GM19395 (cell line): ENCODE results near the gene PREX1.
A peak's percentile ranks its signal among the peaks of the same experiment; 100 is the strongest.
"Not testable (repeated sequence)": the region's sequence is repeated elsewhere in the genome, so short reads cannot be mapped to it uniquely, and the experiment has no call there.

Experiments
- ATAC-seq: cut with Tn5 transposase; IDR thresholded peaks from one replicate; pipeline ENCODE4 v1.9.1; 2021; ENCODE audit warnings: mild to moderate bottlenecking, moderate library complexity; ENCODE audit not compliant: unreplicated experiment

Gene PREX1

DNA sequence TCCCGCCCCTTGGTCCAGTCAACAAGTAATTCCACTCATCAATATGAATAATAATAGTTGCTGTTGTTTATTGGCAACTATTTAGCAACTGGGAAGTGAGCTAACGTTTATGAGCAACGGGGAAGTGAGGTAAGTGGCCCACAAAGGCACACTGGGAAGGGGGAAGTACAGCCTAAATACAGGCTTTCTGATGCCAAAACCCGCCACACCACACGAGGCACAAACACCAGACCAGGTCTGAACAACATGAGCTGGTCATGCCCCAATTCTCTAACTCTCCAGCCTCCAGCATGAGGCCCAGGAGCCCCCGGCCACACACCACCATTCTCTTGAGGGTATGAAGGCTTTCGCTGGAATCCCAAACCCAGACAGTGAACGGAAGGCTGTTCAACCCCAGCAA is 50.8 kb downstream of the PREX1 start:
- ATAC-seq: no peak

DNA sequence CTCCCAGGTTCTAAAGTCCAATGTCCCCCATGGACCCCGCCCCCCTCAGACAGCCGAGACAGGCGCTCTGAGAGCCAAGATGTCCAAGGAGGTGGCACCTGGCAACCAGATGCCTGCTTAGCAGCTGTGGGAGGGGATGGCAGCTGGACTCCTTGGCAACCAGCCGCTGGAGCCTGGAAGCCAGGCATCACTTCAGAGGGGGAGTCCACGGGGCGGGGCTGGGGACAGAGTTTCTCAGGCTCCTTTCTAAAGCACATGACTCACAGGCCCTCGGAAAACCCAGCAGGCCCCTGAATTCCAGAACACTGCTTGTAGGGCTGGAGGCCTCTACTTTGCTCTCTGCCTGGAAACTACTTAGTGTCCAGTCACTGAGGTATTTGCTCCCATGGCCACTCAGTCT is 51.5 kb downstream of the PREX1 start:
- no peak for ATAC-seq

DNA sequence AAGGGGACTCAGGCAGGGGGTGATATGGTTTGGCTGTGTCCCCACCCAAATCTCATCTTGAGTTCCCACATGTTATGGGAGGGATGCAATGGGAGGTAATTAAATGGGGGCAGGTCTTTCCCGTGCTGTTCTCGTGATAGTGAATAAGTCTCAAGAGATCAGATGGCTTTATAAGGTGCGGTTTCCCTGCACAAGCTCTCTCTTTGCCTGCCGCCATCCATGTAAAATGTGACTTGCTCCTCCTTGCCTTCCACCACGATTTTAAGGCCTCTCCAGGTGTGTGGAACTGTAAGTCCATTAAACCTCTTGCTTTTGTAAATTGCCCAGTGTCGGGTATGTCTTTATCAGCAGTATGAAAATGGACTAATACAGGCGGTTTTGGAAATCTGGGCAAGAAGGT is 52.3 kb downstream of the PREX1 start:
- not testable (repeated sequence) for ATAC-seq

DNA sequence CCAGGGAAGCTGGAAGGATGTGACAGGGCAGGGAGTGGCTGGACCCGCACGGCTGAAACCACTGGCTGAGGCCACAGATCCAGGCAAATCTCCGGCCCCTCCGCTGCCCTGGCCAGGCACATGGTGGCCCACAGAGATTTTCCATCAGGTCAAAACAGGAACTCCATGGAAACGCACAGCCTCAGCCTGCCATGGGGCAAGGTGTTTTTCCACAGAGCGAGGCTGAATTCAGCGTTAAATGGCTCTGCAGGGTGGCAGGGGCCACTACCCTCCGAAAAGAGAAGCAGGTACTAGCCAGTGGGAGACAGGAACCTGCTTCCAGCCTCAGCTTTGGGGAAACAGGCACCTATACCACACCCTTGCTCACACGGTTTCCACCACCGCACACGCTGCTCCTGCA is 53.1 kb downstream of the PREX1 start:
- no peak for ATAC-seq

DNA sequence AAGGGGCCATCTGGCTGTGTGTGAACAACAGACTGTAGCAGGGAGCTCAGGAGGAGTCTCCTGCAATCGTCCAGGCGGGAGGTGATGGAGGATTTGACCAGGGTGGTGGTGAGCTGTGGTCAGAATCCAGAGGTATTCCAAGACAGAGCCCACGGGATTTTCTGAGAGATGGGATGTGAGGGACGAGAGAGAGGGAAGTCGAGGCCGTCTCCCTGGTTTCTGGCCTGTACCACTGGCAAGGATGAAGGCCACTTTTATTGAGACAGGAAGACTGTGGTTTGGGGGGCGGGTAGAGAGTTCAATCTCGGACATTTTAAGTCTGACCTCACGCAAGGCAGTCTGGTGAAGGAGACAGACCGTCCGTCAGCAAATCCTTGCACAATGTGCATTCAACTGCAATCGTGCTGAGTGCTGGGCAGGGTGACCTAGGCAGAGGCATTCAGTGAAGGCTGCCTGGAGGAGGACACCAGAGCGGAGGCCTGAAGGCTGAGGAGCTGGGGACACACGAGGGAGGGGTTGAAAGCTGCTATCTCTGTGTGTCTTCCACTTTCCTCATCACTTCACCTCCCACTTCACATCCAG is 53.9 kb downstream of the PREX1 start:
- no peak for ATAC-seq

DNA sequence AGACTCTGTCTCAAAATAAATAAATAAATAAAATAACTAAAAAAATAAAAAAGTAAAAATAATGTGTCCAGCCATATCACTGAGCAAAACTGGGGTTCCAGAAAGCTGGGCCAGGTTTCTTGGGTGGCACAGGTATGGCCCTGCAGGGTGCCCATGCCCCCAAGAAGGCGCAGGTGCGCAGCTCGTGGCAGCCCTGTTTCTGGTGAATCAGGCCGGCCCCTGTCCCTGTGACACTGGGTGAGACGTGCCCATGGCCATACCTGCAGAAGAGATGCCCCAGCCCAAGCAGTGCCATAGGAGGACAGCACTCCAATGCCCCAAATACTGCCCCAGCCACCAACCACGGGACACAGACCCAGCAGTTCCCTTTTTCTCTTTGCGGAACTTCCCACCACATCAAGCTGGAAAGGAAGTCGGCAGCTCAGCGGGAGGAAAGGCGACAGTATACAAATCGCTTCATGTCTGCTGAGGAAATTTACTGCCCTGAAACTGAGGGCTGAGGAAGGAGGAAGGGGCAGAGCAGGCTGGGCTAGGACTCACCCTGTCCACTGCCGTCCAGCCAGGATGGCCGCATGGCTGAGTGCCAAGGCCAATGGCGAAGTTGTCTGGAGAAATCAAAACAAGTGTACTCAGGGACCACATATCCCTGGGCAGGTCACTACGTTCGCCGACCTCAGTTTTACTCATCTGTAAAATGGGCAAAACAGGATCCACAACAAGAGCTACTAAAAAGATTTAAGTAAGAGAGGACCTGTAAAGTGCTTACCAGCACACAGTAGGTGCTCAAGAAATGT is 55.4 kb downstream of the PREX1 start:
- ATAC-seq: no peak

DNA sequence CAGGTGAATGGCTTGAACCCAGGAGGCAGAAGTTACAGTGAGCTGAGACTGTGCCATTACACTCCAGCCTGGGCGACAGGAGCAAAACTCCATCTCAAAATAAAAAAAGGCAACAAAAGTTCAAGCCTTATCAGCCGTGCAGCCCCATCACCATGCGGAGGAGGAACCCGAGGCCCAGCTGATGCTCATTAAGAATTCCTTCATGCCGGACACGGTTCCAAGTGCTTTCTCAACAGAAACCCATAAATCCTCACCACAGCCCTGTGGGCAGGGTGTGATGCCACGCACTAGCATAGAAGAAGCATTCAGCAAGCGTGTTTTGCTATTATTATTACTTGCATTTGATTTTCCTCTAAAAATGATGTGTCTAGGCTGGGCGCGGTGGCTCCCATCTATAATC is 56.3 kb downstream of the PREX1 start:
- ATAC-seq: no peak

DNA sequence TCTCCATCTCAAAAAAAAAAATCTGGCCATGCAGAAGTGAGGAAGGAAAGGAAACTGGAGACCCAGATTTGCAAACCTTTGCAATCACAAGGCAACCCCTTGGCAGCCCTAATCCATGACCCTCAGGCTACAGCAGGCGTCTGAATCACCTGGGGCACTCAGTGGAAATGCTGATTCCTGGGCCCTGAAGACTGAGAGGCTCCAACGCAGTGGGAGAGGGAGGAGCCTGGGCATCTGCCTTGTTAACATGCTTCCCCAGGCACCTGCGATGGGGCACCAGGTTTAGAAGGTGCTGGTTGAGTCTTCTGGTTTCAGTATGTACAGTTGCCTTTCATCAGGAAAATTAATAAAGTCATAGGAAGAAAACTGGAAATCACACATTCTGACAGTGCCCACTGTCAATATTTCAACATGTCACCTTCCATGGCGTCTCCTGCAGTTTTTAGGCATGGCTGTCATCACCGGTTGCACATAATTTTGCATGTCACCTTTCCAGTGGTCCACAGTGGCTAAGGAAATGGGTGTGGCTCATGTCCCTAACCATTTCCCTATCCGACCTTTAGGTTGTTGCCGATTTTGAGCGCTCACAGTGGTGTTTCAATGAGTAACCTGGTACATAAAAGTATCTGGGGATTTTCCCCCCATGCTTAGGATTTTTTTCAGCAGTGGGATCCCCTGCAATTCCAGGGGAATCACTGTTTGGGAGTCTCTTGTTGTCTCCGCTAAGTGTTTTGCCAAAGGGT is 56.9 kb downstream of the PREX1 start:
- no peak for ATAC-seq

DNA sequence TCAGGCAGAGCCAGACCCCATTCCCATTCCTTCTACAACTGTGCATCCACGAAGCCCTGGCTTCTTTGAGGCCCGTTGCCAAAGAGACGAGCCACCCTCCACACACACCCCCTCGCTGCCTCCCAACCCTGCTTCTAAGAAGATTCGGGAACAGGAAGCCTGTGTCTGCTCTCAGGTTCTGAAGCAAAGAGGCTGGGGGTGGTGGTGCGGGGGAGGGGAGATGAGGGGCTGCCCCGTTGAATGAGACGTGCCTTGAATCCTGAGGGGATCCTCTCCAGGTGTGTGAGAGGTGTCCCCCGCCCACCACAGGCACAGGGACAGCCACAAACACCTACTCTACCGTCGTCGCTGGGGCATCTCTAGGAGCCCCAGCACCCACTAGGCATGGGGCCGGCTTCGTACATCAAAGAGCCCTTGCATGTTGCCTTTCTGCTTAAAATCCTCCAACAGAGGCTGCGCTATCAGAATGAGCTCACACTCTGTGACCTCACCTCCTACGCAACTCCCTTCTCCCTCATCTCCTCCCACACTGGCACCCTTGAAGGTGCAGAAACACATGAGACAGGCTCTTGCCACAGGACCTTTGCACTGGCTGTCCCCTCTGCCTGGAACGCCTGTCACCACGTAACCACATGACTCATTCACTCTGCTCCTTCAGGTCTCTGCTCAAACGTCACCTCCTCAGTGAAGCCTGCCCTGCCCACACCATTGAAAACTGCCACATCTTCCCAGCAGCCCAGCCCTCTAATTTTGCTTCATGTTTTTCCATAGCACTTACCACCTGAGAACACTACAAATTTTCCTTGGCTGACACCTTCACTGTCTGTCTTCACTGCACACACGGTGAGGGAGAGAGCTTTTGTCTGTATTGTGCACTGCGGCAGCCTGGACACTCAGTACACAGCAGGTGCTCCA is 58.5 kb downstream of the PREX1 start:
- no peak for ATAC-seq

DNA sequence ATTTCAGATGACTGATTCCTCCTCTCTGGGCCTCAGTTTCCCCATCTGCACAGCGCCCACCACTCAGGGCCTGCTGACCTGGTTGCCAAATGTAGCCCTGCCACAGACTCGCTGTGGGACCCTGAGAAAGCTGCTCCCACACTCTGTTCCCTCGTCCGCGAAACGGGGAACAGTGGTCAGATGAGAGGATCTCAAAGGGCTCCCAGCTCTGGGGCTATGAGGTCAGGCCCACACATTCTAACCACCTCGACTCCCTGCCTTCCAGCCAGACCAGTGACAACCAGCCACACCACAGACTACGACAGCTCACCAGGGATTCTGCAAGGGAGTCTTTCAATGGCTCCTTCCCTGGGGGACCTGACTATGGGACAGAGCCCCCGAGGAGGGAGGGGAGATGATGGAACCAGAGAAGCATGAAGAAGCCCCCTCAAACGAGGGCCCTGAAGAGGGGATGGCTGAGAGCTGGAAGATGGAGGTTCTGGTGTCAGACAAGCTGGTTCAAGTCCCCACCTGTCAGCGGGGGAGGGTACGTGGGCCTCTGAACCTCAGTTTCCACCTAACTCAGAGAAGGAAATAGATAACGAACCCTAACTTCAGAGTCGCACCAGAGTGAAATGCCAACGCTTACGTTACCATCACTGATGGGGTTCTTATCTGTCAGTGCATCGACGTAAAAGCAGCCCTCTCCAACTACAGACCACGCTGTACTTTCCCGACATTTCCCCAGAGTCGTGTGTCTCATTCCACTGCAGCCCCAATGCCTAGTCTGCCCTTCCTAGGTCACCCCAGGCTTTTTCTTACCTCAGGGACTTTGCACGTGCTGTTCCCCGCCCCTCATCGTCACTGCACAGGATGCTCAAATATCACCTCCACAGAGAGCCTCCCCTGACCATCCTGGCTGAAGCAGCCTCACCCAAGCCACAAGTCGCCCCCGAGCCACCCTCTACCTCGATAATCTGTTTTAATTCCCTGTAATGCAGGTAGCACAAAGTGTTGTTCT is 60.5 kb downstream of the PREX1 start:
- no peak for ATAC-seq

DNA sequence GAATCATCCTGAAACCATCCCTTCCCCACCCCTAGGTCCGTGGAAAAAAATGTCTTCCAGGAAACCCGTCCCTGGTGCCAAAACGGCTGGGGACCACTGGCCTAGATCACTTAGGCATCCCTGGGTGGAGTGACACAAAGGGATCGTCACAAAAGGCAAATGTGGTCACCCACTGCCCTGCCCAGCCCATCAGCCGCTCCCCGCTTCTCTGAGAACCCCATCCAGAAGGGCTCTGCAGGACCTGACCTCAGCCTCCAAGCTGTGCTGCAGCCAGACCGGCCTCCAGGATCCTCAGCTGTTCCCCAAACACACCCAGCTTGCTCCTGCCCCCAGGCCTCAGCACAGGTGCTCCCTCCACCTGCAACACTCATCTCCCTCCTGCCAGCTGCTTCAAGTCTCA is 61.6 kb downstream of the PREX1 start:
- ATAC-seq: no peak

DNA sequence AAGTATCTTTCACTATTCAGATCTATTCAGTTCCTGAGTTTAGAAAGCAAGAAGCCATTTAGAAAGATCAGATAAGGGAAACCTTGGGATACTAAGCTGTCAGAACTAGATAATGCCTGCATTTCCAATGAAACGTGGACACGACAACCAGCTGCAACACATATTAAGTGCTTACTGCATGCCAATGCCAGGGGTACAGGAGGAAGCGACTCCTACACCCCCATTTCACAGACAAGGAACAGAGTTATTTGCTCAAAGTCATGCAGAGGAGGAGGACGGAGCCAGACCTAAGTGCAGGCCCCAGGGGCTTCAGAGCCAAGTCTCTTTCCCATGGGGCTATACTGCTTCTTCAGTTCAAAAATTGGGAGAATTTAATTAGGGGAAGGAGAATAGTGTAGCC is 62.4 kb downstream of the PREX1 start:
- no peak for ATAC-seq

DNA sequence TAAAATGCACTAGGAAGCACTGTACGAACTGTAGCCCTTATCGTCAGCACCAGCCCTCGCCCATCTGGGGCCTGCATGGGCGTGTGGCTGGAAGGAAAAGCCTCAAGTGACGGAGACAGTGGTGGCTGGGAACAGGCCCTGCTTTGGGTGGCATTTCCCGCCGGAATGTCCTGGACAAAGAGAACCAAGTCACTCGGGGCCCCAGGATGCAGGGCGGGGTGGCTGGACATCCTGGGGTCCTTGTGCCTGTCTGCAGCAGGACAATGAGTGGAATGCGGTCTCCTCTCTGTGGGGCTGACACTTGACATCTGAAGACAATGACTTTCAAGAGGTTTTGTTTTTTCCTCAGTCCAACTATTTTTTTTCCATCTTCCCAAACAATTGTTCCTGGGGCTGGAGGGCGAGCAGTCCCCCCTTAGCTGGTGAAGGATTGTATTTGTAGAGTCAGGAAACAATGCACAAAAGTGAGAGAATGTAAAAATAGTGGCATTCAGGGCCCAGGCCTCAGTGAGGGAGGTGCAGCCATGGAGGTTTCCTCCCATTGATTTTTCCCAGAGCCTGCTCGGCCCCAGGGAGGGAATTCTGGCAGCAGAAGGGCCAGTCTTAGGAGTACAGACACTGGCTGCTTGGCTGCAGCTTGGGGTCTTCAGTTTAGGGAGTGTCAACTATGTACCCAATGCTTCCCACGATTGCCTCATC is 64.4 kb downstream of the PREX1 start:
- no peak for ATAC-seq

DNA sequence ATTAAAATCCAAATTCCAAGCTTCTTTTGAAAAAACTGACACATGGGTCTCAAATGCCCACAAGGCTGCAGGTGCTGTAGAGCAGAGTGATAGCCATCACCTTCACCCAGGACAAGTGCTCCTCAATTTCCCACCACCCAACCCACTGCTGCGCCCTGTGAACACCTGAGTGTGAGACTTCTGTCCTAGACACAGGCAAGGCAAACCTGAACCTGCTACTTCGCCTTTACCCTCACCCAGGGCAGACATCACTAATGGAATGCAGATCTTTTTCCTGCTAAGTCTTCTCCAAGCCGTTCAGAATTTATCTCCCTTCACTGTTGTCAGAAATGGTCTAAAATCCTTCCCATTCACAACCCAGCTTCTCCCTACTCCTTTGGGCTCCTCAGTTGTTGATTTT is 65.9 kb downstream of the PREX1 start:
- ATAC-seq: no peak

DNA sequence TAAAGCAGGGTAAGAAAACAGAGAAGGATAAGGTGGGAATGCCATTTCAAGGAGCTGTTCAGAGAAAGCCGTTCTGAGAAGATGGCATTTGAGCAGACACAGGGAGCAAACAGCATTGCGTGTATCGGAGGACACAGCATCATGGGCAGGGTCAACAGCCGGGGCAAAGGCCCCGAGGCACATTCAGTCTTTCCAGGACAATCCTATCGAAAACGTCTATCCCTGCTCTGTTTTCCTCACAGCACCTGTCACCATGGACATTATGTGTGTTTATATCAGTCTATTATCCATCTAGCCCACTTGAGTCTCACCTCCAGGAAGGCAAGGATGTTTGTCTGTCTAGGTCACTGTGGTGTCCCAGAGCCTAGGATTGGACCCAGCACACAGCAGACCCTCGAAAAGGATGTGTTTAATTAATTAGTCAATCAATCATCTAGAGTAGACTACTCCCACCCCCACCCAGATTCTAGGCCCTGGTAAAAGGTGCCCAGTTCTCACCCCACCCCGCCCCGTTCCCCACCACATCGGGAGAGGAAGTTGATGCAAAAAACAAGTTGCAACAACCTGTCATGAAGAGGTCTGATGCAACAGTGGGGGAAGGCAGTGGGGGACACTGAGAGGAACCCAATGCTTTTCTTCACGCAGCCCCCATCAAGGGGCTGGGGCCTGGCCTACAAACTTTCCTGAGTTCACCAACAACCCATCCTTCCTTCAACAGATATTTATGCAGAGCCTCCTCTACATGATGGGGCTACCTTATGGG is 66.6 kb downstream of the PREX1 start:
- no peak for ATAC-seq

DNA sequence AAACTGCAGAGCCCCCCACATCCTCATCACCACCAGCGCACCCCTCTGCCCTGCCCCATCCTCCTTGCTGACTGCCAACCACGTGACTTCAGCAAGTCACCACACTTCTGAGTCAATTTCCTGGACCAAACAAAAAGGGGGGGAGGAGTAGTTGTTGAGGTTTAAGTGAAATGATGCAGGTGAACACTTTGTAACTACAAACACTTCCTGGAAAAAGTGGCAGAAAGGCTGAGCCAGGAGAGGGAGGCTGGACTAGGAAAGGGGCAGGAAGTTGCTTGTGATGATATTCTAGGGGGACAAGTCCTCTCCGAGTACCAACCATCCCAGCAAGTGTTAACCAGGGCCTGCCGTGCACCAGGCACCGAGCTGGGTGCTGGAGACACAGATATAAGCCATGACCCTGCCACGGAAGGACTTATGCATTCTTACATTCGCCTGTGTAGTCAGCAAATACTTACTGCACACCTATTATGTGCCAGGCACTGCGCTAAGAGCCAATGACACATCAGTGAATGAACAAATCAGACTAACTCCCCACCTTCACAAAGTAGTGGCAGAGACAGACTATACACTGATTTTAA is 67.3 kb downstream of the PREX1 start:
- peak; percentile 72 for ATAC-seq

DNA sequence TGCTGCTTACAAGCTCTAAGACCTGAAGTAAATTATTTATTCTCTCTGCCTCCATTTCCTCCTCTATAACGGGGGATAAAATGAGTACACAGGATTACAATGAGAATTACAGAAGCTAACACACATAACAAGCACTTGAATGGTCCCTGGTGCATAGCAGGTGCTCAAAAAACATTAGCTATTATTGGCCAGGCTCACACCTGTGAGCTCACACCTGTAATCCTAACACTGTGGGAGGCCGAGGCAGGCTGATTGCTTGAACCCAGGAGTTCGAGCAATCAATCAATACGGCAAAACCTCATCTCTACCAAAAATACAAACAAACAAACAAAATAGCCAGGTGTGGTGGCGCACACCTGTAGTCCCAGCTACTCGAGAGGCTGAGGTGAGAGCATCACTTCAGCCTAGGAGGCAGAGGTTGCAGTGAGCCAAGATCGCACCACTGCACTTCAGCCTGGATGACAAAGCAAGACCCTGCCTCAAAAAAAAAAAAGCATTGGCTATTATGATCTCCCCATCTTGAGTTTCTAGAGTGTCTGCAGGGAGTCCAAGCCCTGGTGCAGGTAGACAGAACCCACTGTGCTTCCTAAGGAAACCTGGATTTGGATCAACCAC is 68.1 kb downstream of the PREX1 start:
- no peak for ATAC-seq
